Activated CD4-positive, alpha-beta T cell treated with anti-CD3 and anti-CD28 coated beads, Interleukin-2, amount 50 U/mL, for 24 hours (primary cell): ENCODE data around the gene ERMAP.
"Not testable (repeated sequence)": the region's sequence is repeated elsewhere in the genome, so short reads cannot be mapped to it uniquely, and the experiment has no call there.

Source experiments
- DNase-seq, 2 donors: peaks; one replicate each; pipeline ENCODE4 v3.0.0-alpha.2; 2020; ENCODE audit warnings: low read depth in 1 of 2, low spot score in 1 of 2

ERMAP gene

DNA sequence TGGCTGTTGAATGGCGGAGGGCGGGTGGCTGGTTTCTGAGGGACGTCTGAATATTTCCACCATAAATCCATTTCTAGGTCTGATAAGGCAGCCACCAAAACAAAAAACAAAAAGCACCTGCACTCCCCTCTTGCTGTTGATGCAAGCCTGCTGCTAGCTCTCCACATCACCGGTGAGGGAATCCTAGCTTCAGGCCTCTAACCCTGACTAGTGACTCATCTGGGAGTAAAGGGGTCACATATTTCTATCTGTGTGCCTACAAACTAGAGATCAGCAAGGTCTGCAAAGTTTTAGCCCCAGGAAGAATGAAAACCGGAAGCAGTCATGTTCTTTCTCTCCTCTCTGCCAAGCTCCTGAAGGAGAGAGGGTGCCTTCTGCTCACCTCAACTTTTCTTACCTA, 10.3 kb upstream of the ERMAP start:
- no peak for DNase-seq

GRCh38 chr1:42807056-42807668, 9.8 kb upstream of the ERMAP start:
- DNase-seq, result no peak

GRCh38 chr1:42814815-42815214, 2.1 kb upstream of the ERMAP start:
- DNase-seq, result not testable (repeated sequence)

- DNase-seq, result no peak
Measured at GRCh38 chr1:42815941-42816584, 859 bp upstream of the ERMAP start.

DNA sequence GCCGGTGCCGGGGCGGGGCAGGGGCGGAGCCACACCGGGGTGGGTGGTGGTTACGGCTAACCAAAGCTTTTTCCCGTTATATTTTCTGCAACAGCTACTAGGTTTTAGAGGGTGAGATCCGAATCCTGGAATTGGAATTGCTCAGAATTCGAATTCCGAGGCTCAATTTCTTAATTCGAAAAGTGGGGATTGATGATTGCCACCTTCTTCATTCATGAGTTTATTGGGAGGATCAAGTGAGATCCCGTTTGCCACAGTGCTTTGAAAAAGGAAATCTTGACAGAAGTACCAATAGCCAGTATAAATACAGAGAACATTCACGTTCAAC, 482 bp downstream of the ERMAP start:
- DNase-seq, result no peak

GRCh38 chr1:42817976-42818375, 1.1 kb downstream of the ERMAP start:
- no peak for DNase-seq

- DNase-seq, result no peak
Measured at GRCh38 chr1:42820813-42821212, 3.9 kb downstream of the ERMAP start.

DNA sequence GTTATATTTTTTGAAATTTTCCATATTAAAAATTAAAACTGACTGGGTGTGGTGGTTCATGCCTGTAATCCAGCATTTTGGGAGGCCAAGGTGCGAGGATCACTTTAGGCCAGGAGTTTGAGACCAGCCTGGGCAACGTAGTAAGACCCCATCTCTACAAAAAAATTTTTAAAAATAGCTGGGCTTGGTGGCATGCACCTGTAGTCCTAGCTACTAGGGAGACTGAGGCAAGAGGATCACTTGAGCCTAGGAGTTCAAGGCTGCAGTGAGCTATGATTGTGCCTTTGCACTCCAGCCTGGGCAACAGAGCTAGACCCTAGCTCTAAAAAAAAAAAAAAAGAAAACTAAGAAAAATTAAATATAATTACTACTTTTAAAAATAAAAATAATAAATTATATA, 4.8 kb downstream of the ERMAP start:
- DNase-seq, result no peak

GRCh38 chr1:42822800-42823392, 6.0 kb downstream of the ERMAP start:
- no peak for DNase-seq

DNA sequence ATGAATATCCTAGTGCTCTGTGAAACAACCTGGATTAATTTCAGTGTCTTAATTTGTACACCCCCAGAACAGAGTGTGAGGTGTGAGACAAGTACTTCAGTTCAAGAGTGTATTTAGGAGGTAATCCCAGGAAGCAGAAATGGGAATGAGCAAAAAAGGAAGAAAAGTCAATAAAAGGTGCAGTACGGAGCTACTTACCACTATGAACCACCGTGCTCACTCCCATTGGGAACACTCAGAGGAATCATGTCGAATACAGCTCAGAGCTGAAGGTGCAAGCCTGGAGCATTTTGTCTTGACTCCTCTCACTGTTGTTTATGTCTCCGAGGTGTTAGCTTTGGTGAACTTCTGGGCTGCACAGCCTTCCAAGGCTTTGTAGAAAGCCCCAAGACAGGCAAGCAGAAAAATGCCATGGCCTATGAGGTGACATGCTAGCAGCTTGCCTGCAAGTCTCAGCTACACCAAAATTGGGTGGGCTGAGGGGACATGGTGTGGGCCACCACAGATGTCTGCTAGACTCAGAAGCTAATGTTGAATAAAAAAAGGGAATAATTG, 7.6 kb downstream of the ERMAP start:
- no peak for DNase-seq

DNA sequence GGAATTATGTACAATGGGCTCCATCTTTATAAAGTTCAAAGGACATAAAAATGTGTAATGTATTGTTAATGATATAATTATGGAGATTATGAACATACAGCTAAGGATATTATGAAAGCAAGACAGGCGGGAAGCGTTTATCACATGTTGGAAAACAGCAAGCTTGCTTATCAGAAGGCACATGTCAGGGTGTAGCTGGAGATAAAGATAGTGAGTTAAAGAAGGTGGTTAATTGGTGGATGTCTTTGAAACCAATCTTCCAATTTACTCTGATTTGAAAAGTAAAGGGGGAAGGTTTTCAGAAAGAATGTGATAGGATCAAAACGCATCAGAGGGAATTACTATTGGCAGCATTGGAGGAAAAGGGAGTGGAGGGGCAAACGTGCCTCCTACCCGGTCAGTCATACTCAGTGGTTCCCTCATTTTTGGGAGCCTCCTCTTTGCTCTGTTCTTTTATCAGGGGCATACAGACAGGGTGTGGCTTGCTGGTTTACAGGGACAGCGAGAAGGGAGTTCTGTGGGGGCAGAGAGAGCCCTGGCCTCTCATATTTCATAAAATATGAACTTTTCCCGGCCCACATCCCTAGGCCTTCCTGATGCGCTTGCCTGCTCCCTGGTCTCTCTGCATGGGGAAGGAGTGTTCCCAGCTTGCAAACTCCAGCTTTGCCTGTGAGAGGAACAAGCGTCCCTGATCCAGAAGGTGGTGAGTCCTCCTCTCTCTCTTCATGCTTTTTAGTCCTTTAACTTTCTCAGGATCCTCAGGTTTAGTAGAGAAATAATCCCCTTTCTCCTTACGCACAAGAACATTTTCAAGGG, 8.3 kb downstream of the ERMAP start:
- DNase-seq, result no peak

DNA sequence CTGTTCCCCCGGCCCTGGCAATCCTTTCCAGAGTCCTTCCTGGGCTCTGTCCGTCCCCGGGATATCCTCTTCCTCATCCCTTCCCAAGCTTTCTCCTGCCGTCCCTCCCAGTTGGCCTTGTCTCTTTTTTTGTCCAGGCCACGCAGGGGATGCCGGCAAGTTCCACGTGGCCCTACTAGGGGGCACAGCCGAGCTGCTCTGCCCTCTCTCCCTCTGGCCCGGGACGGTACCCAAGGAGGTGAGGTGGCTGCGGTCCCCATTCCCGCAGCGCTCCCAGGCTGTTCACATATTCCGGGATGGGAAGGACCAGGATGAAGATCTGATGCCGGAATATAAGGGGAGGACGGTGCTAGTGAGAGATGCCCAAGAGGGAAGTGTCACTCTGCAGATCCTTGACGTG, 13.7 kb downstream of the ERMAP start:
- DNase-seq, result no peak

DNA sequence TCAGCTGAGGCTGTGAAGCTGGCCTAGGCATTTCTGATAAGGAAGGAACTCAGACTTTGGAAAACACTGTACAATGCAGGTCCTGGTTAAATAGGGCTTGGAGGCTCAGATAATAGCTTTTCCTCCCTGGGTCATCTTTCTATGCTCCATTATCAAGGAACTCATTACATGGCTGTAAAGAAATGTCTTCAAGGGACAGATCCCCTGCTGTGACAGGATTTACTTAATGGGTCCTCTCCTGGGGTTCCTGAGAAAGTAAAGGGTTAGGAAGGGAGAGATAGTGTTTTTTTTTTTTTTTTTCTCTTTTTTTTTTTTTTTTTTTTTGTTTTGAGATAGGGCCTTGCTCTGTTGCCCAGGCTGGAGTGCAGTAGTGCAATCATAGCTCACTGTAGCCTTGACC, 14.4 kb downstream of the ERMAP start:
- no peak for DNase-seq

GRCh38 chr1:42832641-42833240, 15.8 kb downstream of the ERMAP start:
- no peak for DNase-seq

DNA sequence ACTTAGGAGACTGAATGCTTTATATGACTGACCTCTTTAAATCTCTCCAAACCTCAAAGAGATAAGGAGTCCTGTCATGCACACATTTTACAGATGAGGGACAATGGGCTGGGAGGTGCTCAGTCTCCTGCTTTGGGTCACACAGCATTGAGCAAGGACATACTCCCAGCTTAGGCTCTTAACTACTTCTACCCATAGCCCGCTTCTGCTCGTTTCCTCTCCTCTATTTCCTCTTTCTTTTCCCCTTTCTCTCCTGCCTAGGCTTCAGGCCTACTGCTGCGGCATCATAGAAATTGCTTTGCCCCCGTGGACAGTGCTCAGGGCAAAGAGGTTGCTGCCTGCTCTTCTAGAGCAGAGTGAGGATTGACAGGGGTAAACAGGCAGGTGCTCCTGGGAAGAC, 17.1 kb downstream of the ERMAP start:
- no peak for DNase-seq

DNA sequence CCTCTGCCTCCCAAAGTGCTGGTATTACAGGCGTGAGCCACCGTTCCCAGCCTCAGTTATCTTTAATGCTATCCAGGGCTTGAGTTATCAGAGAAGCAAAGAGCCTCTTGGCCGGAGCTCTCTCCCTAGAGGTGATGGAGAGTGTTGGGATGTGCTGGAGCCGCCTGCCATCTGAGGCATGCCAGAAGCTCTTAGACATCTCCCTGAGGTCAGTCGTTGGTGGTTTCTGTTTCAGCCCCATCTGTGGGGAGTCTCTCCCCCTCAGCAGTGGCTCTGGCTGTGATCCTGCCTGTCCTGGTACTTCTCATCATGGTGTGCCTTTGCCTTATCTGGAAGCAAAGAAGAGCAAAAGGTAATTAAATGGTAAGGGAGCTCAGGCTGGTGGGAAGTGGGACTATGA, 17.9 kb downstream of the ERMAP start:
- DNase-seq, result no peak

GRCh38 chr1:42835422-42835821, 18.5 kb downstream of the ERMAP start:
- no peak for DNase-seq

GRCh38 chr1:42837709-42838108, 20.8 kb downstream of the ERMAP start:
- DNase-seq, result no peak

DNA sequence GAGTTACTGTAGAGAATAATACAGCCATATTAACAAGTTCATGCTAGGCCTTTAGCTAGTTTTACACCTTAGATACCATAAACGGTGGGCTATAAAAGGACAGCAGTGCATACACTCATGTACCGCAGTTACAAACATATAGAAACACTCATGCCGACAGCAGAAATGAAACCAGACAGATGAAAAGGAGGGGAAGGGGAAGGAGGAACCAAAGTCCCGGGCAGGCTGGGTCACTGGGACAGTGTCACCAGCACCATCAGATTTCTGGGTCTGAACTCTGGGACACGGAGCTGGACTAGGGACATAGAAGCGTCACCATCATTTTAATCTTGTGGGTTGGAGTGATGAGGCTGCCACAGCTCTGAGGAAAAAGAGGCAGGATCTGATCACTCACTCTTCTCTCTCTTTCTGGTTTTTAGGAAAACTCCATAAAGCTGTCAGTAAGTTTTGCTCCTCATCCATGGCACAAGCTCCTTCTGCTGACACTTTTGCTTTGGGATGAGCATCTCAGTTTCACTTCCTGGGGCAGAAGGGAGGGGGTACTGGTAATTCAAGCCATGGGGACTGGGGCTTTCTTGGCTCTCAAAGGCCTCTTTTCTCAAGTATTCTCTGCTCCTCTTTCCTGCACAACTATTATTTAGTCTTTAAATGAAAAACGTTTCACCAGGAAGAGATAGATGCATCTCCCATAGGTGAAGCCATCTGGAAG, 21.7 kb downstream of the ERMAP start:
- no peak for DNase-seq

- no peak for DNase-seq
Measured at GRCh38 chr1:42841010-42841409, 24.1 kb downstream of the ERMAP start.
